Measurements from ENCODE around the gene GABRA4.

Gene GABRA4

DNA sequence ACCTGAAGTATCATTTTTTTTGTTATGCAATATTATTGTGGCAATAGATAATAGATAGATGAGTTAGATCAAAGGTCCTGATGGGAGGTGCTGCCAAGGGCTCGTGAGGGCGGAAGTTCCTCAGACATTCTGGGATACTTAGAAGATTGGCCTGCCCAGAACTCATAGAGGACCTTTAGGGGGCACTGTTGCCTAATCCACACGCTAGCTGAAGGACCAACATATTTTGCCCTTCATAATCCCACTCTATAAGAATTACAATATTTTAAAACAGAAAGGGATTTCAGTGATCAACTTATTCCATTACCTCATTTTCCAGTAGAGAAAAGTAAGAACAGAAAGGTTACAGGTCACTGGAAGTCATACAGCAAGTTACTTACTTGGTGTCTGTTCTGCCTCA lies 61.4 kb downstream of the GABRA4 start:
- peak in 21 of 56 donors; percentile 1 to 64 (median 12) for DNase-seq

DNA sequence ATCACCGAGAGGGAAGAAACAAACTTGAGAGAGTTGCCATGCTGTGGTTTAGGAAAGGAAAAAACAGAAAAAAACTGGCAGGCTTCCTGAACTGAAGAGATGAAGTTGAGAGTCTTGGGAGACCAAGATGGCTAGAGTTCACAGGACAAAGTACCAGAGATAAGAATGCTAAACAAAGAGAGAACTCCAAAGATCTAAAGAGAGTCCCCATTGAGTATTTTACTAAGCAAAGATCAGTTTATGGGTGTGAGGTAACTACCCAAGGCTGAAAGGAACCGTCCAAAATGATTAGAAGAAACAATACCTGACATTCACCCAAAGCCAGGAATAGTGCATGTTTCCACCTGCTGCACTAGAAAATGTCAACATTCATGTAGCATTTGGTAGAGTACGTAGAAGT lies 62.5 kb downstream of the GABRA4 start:
- DNase-seq, result no peak

- DNase-seq, result no peak
These were observed 66.2 kb downstream of the GABRA4 start for GRCh38 chr4:46927201-46927600.

GRCh38 chr4:46924789-46925529 lies 68.4 kb downstream of the GABRA4 start:
- DNase-seq, result no peak

DNA sequence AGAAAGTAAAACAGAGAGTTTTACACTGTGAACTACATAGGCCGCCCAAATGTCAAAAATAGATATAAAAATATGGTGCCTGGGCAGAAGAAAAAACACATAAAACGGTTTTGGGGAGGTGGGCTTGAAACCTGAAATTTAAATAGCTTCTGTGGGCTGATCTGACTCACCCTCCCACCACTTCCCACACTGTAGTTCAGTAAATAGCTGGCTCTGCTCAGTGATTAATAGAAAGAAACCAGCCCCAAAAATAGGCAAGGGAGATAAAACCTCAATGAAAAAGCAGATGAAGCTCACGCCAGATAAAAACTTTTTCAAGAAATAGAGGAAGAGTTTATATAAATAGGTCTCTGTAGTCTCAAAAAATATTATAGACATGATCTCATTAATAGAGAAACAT lies 71.2 kb downstream of the GABRA4 start:
- DNase-seq, result no peak

- no peak for DNase-seq
These were observed 84.3 kb downstream of the GABRA4 start, which contains the start of gene COX7B2 for GRCh38 chr4:46909078-46909477. Gene COX7B2, minus strand, starts transcription at chr4:46909245. Its CDS starts 174,053 bp downstream, at chr4:46735192.

DNA sequence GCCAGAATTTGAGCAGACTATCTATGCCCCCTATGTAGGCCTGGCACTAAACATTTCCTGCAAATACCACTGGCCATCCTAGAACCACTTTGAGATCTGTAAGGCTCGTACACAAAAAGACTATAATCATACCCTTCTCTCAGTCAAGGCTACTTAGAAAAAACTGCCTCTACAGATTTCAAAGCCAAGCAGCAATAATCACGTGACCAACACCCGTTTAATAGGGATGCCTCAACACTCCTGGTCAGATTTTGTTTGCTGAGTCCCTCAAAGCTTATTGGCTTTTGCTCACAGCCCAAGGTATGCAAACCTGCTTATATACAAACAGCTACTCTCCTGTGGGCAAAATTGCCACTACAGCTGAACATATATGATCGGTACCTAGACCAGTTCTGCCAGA lies 85.2 kb downstream of the GABRA4 start:
- no peak for DNase-seq

DNA sequence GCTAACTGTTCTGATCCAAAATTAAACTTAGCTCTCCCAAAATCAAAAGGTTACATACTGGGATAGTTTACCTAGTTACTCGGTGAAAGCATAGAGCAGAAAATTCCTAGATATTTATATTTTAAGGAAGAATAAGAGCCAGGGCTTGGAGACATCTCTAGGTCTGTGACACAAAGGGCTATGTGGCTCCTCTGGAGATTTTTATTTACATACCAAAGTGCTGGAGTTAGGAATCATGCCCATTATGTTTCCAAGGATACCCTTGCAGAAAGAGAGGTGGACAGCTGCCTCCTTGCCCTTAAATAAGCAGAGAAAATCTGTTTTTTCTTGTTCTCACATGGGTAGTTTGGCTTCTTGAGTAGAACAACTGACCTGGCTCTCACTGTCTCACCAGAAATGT lies 93.3 kb downstream of the GABRA4 start:
- no peak for DNase-seq

DNA sequence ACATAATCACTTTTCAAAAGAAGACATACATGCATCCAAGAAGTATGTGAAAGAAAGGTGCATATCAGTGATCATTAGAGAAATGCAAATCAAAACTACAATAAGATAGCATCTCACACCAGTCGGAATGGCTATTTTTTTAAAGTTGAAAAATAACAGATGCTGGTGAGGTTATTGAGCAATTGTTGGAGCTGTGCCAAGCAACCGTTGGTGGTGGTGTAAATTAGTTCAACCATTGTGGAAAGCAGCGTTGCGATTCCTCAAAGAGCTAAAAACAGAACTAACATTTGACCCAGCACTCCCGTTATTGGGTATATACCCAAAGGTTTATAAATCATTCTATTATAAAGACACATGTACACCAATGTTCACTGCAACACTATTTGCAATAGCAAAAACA lies 98.6 kb downstream of the GABRA4 start:
- peak in 1 of 56 donors; percentile 6 for DNase-seq

GRCh38 chr4:46890056-46890455 lies 103.3 kb downstream of the GABRA4 start:
- DNase-seq, result no peak

DNA sequence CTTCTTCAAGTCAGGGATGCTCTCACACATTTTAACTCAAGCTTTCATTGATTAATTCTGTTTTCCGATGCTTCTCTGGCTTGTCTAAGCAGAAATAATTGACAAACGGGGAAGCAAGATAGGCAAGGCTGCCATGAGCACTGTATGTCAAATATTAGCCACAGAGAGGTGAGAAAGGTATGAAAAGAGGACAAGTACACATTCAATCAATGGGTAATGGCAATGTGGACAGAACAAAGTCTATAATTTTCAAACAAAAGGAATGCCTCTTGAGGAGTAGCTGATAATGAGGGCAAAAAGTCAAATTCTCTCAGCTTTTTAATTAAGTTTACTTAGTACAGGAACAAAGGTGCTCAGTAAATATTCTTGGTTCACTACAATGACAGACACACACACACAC lies 104.0 kb downstream of the GABRA4 start:
- DNase-seq, result no peak

DNA sequence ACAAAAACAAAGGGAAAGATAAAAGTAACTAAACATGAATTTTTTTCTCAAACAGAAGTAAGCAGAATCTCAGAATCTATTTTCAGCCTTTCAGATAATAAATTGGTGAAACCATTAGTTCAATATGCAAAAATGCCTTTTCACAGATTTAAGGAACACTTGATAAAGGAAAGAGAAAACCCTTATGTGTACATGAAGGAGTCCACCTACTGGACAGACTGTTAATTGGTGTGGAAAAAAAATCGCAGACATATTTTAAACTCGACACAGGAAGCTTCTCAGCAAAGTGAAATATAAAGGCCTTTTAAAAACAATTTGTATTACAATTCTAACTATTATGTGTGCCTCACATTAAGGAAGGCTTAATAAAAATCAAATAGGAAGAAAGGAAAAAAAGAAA lies 106.7 kb downstream of the GABRA4 start:
- DNase-seq, result no peak

- DNase-seq, result no peak
These were observed 114.7 kb downstream of the GABRA4 start for GRCh38 chr4:46878641-46879040.

- no peak for DNase-seq
These were observed 118.6 kb downstream of the GABRA4 start for GRCh38 chr4:46874811-46875210.

DNA sequence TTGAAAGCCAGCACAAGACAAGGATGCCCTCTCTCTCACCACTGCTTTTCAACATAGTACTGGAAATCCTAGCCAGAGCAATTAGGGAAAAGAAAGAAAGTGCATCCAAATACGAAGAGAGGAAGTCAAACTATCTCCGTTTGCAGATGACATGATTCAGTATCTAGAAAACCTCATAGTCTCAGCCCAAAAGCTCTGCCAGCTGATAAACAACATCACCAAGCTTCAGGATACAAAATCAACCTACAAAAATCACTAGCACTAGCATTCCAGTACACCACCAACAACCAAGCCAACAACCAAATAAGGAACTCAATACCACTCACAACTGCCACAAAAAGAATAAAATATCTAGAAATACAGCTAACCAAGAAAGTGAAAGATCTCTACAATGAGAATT lies 123.0 kb downstream of the GABRA4 start:
- no peak for DNase-seq
